Transverse colon (tissue), 3 donors: Measurements from ENCODE around the gene KIAA1755.

ENCODE experiments used
- POLR2A ChIP-seq: fragments of 450-650 bp; IDR thresholded peaks from one replicate; pipeline ENCODE4 v1.6.1; 2016; ENCODE audit warnings: antibody characterized with exemption, mild to moderate bottlenecking, moderate library complexity
- TF ChIP-seq, protein P1 (sequence below), 5 experiments: fragments of 200-600 bp in 3 of 5; fragments of 450-650 bp in 2 of 5; sonication (generic) in 3 of 5; IDR thresholded peaks; 1 replicate in 2 of 5; 2 replicates in 3 of 5; pipeline ENCODE4 v1.5.1; 2016 to 2017; ENCODE audit warnings: antibody characterized with exemption in 5 of 5, inconsistent platforms in 3 of 5, mild to moderate bottlenecking in 2 of 5, moderate library complexity in 1 of 5

DNA sequence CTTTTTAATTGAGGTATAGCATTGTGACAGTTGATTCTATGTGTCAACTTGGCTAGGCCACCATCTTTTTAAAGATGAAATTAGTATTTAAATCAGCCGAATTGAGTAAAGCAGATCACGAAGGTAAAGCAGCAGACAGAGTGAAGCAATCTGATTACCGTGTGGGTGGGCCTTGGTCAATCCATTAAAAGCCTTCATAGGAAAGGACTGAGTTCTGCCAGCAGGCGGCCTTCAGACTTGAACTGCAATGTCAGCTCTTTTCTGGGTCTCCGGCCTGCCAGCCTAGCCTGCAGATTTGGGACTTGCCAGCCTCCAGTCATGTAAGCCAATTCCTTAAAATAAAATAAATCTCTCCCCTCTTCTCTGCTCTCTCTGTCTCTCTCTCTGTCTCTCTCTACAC lies 73.0 kb downstream of the KIAA1755 start:
- TF ChIP-seq, protein P1, sequence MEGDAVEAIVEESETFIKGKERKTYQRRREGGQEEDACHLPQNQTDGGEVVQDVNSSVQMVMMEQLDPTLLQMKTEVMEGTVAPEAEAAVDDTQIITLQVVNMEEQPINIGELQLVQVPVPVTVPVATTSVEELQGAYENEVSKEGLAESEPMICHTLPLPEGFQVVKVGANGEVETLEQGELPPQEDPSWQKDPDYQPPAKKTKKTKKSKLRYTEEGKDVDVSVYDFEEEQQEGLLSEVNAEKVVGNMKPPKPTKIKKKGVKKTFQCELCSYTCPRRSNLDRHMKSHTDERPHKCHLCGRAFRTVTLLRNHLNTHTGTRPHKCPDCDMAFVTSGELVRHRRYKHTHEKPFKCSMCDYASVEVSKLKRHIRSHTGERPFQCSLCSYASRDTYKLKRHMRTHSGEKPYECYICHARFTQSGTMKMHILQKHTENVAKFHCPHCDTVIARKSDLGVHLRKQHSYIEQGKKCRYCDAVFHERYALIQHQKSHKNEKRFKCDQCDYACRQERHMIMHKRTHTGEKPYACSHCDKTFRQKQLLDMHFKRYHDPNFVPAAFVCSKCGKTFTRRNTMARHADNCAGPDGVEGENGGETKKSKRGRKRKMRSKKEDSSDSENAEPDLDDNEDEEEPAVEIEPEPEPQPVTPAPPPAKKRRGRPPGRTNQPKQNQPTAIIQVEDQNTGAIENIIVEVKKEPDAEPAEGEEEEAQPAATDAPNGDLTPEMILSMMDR (IDR thresholded peaks at IDR 0.05): no peak
- TF ChIP-seq POLR2A: no peak
